HepG2 (cell line): ENCODE results near the gene ELSPBP1. TPM values are rescaled to one million over a fixed set of nuclear protein-coding genes. Genes with fewer than 3 reads are reported as not detected.

ENCODE experiments used
- ATAC-seq: fragments of 200-7000 bp; cut with Tn5 transposase; 3 replicates; pipeline ENCODE4 v1.9.1; 2020; ENCODE audit warnings: mild to moderate bottlenecking, moderate library complexity
- BruUV-seq: library from RNA; stranded (reverse); fragments of 400-500 nt; replicated peaks from 2 replicates; lab custom pipeline; 2021; lab: Mats Ljungman, UMichigan
- CTCF ChIA-PET: fragments of 300-600 bp; formaldehyde crosslinking; extraction: SDS; loops from one replicate; lab custom pipeline; 2021; ENCODE audit warnings: low total read pairs, inconsistent platforms, low intra/inter-chr PET ratio; lab: Yijun Ruan, JAX
- POLR2A ChIA-PET: fragments of 350-600 bp; sonication (Branson Sonifier 250); formaldehyde crosslinking; loops from one replicate; lab custom pipeline; 2020; ENCODE audit warnings: antibody characterized with exemption, inconsistent platforms; lab: Yijun Ruan, JAX
- DNase-seq: peaks from one replicate; pipeline ENCODE4 v3.0.0-alpha.2; 2015; ENCODE audit warnings: low spot score
- FAIRE-seq: peaks from 3 replicates; lab custom pipeline; 2011; peaks lifted over from hg19 to GRCh38; lab: Jason Lieb, UNC
- H2AFZ ChIP-seq: one replicate; pipeline ENCODE4 v1.6.1; 2011; ENCODE audit warnings: low read length, inconsistent platforms
- H3K27ac ChIP-seq: fragments of 300-600 bp; 3 replicates; pipeline ENCODE4 v1.8.0; 2011; ENCODE audit warnings: mixed run types, mild to moderate bottlenecking, mixed read lengths, low read length, inconsistent platforms; ENCODE audit not compliant: insufficient read depth; ENCODE audit errors: extremely low read length
- H3K27me3 ChIP-seq, 2 experiments: fragments of 200-600 bp in 1 of 2; 2 replicates in 1 of 2; 3 replicates in 1 of 2; pipeline versions ENCODE4 v1.6.0 to v1.8.0; 2011; ENCODE audit warnings: low read length in 2 of 2, mild to moderate bottlenecking in 2 of 2, moderate library complexity in 2 of 2, inconsistent platforms in 1 of 2; ENCODE audit not compliant: insufficient read depth in 2 of 2, control insufficient read depth in 1 of 2
- H3K36me3 ChIP-seq, 2 experiments: fragments of 200-600 bp in 1 of 2; replicated peaks in 1 of 2; 2 replicates in 1 of 2; 3 replicates in 1 of 2; pipeline versions ENCODE4 v1.5.1 to v1.8.0; 2011; ENCODE audit warnings: low read length in 2 of 2, inconsistent platforms in 1 of 2; ENCODE audit not compliant: insufficient read depth in 2 of 2, control insufficient read depth in 1 of 2
- H3K4me1 ChIP-seq: 2 replicates; pipeline ENCODE4 v1.5.1; 2012; ENCODE audit warnings: low read length, inconsistent platforms; ENCODE audit not compliant: insufficient read depth
- H3K4me2 ChIP-seq: 2 replicates; pipeline ENCODE4 v1.6.0; 2011; ENCODE audit warnings: low read depth, low read length, inconsistent platforms
- H3K4me3 ChIP-seq, 3 experiments: fragments of 200-600 bp in 1 of 3; sonication (generic), shearing (Covaris generic) in 1 of 3; replicated peaks in 1 of 3; 2 replicates each; pipeline ENCODE4 v1.5.1; 2011 to 2016; ENCODE audit warnings: low read length in 3 of 3, inconsistent platforms in 2 of 3, low read depth in 2 of 3, mild to moderate bottlenecking in 2 of 3, control low read depth in 1 of 3, mixed read lengths in 1 of 3; ENCODE audit not compliant: insufficient read depth in 1 of 3
- H3K79me2 ChIP-seq: one replicate; pipeline ENCODE4 v1.6.1; 2011; ENCODE audit warnings: low read length, inconsistent platforms; ENCODE audit not compliant: insufficient read depth
- H3K9ac ChIP-seq: 2 replicates; pipeline ENCODE4 v1.6.0; 2011; ENCODE audit warnings: mild to moderate bottlenecking, low read depth, low read length, inconsistent platforms; ENCODE audit not compliant: insufficient read depth
- H3K9me3 ChIP-seq: 2 replicates; pipeline ENCODE4 v1.5.1; 2012; ENCODE audit warnings: mild to moderate bottlenecking, low read length
- H4K20me1 ChIP-seq: 2 replicates; pipeline ENCODE4 v1.6.0; 2011; ENCODE audit warnings: inconsistent platforms, mild to moderate bottlenecking, low read length, moderate library complexity; ENCODE audit not compliant: insufficient read depth
- PCBP2 ChIP-seq: fragments of 200-400 bp; formaldehyde crosslinking; optimal IDR thresholded peaks from 2 replicates; pipeline ENCODE3; 2018; ENCODE audit warnings: low read length, low read depth; ENCODE audit not compliant: poor library complexity, severe bottlenecking
- ZNF639 ChIP-seq: conservative IDR thresholded peaks from 2 replicates; pipeline ENCODE4 v1.6.1; 2018; ENCODE audit warnings: missing genetic modification reagents
- WGBS: methylation state at CpG from one replicate; pipeline ENCODE4 v1.1.6; 2017; ENCODE audit warnings: low lambda C conversion rate; 5-methylcytosine and 5-hydroxymethylcytosine counted together
- in situ Hi-C: cut with HindIII; loops from 2 replicates; pipeline ENCODE4 v1.10.0; 2017; ENCODE audit warnings: low pct_unique_long_range_greater_than_20kb; ENCODE audit not compliant: extremely low pct_ligation_motif_present
- intact Hi-C: fragments of 100-400 bp; cut with micrococcal nuclease; formaldehyde crosslinking; loops from one replicate; pipeline ENCODE4 v1.10.0; 2022; ENCODE audit not compliant: unreplicated experiment
- polyA plus RNA-seq, 8 experiments: library from polyadenylated mRNA; depleted of rRNA in 3 of 8; stranded (reverse) in 7 of 8; unstranded in 1 of 8; fragments of >200 nt; fragmentation: Illumina TruSeq in 4 of 8; extraction: Trizol in 4 of 8; gene quantifications; 2 replicates each; pipeline versions ENCODE4 v1.2.1 to v1.2.3, GENCODE V29; 2011 to 2016; ENCODE audit warnings: low read depth in 4 of 8, missing spikeins in 1 of 8, mixed read lengths in 1 of 8; ENCODE audit not compliant: insufficient read depth in 1 of 8
- total RNA-seq, 5 experiments: library from RNA; depleted of rRNA; stranded (reverse); fragments of >200 nt; fragmentation: Illumina TruSeq; extraction: Trizol; gene quantifications; 2 replicates each; pipeline ENCODE4 v1.2.3, GENCODE V29; 2016; ENCODE audit warnings: low read depth in 1 of 5
- TF ChIP-seq, protein P1 (sequence below): sonication (generic); formaldehyde crosslinking; IDR thresholded peaks from 2 replicates; pipeline ENCODE4 v1.5.0; 2020; ENCODE audit warnings: missing genetic modification reagents

Gene ELSPBP1
- total and polyA plus RNA-seq, 2 of the 13 experiments (the other 11 are each of a cell fraction or from before 2014, with no cell fraction given), result not detected

GRCh38 chr19:47973529-47973928 is 20.9 kb upstream of the ELSPBP1 start (continued):
- TF ChIP-seq ZNF639 (CRISPR knock-in tag), result no peak

DNA sequence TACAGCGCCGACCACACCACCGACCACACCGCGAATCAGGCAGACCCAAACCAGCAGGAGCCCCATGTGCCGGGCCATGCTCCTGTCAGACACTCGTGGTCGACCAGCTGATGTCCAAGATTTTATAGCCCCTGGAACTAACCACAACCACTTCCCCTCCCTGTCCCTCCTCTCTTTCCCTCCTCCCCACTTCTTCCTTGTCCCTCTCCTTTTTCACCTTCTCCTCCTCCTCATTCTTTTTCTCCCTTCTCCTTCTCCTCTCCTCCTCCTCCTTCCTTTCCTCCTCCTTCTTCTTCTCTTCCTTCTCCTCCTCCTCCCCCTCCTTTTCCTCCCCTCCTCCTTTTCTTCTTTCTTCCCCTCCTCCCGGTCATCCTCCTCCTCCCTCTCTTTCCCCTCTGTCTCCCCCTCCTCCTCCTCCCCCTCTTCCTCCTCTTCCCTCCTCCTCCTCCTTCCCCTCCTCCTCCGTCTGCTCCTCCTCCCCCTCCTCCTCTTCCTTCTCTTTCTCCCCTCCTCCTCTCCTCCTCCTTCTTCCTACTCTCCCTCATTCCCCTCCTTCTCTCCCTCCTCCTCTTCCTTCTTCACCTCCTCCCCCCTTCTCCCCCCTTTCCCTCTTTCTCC is 3.1 kb upstream of the ELSPBP1 start:
- BruUV-seq, result no TSS peak
- Histone ChIP-seq H3K4me2 (no peak overlapping the region), H3K79me2 (no peaks in the 10 kb centered on the region), H4K20me1 (no peaks in the 10 kb centered on the region), H3K27ac (no peak overlapping the region), H3K4me3 (no peak overlapping the region), H3K9ac (no peak overlapping the region), H2AFZ (no peak overlapping the region), H3K9me3 (no peaks in the 10 kb centered on the region), H3K27me3 (peaks cover 1 to 13% of the 10 kb centered on the region in 2 experiments; a peak in 3 of 5 replicates), H3K36me3 (no peaks in the 10 kb centered on the region), H3K4me1 (no peaks in the 10 kb centered on the region)
- intact Hi-C loops, result no loop called here
- POLR2A ChIA-PET, result no interaction called here
- CTCF ChIA-PET, result no interaction called here
- ATAC-seq (no peak), FAIRE-seq (no peak), DNase-seq (no peak)
- in situ Hi-C loops, result no loop called here
- WGBS, result 4% methylated on average over 6 of the region's 10 CpGs
- TF ChIP-seq, protein P1, sequence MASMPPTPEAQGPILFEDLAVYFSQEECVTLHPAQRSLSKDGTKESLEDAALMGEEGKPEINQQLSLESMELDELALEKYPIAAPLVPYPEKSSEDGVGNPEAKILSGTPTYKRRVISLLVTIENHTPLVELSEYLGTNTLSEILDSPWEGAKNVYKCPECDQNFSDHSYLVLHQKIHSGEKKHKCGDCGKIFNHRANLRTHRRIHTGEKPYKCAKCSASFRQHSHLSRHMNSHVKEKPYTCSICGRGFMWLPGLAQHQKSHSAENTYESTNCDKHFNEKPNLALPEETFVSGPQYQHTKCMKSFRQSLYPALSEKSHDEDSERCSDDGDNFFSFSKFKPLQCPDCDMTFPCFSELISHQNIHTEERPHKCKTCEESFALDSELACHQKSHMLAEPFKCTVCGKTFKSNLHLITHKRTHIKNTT (CRISPR knock-in tag), result no peak
- TF ChIP-seq PCBP2, result peak; percentile 51
